HG03558 (cell line): ENCODE measurements around the gene TDRKH.
"Not testable (repeated sequence)": the region's sequence is repeated elsewhere in the genome, so short reads cannot be mapped to it uniquely, and the experiment has no call there.

Experiments
- ATAC-seq: cut with Tn5 transposase; IDR thresholded peaks from one replicate; pipeline ENCODE4 v1.9.1; 2021; ENCODE audit warnings: moderate number of reproducible peaks; ENCODE audit not compliant: unreplicated experiment; ENCODE audit errors: extremely low read depth

TDRKH gene

GRCh38 chr1:151806170-151806569 is 15.9 kb upstream of the TDRKH start:
- no peak for ATAC-seq

GRCh38 chr1:151805066-151805820 is 14.9 kb upstream of the TDRKH start, which contains the start of gene LINGO4:
Gene LINGO4 (minus strand): TSS chr1:151805419. CDS start chr1:151802704, 2,715 bp downstream.
- ATAC-seq: no peak

DNA sequence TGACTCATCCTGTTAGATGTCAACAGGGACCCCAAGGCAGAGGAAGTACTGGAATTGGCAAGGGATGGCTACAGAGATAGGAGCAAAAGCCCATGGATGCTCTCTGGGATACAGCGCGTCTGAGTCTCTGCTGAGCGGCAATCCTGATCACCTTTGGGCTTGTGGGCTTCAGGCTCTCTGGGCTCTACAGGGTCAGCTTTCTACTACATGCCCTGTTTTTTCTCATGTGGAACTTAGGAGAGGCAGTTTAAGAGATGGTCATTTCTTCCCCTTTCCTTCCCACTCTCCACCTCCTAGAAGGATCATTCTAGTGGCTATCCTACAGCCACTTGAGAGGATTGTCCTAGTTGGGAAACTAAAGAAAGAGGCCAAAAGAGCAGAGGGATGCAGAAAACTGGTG is 13.6 kb upstream of the TDRKH start:
- ATAC-seq: no peak

DNA sequence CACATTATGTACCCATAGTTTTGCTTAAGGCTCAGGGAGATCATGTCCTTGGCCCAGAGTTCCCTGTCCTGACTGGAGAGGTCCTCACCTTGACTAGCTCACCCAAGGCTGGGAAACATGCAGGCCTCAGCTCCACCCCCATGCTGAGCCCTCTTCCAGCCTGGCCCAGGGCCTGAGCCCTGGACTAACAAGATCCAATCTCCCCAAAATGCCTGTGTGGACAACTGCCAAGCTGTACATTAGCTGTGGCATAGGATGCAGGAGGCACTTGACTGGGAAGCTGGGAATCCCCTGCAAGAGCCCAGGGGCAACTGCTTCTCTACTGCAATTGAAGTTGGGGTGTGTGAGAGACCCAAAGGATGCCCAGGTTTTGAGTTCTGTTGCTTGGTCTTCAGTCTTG is 12.9 kb upstream of the TDRKH start:
- ATAC-seq: no peak

- ATAC-seq: no peak
Observed at GRCh38 chr1:151802372-151802771, 12.1 kb upstream of the TDRKH start.

- no peak for ATAC-seq
Observed at GRCh38 chr1:151801846-151802245, 11.5 kb upstream of the TDRKH start.

DNA sequence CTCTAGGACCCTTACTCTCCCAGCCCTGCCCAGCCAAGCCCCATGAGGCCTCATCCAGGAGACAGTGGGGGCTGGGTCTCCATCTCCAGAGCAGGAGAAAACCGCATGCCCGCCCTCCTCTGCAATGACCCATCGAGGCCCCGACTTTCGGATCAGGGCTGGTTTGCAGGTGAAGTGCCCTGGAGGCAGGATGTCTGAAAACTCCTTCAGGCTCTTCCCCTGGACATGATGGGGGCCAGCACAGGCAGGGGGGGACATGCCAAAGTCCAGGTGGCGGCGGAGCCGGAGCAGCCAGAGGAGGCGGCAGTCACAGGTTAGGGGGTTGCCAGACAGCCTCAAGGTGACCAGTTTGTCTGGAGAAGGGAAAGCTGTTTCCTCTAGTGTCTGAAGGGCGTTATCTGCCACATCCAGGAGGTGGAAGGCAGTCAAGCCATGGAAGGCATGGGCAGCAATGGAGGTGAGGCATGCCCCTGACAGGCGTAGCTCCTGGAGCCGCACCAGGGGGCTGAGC is 11.1 kb upstream of the TDRKH start:
- no peak for ATAC-seq

DNA sequence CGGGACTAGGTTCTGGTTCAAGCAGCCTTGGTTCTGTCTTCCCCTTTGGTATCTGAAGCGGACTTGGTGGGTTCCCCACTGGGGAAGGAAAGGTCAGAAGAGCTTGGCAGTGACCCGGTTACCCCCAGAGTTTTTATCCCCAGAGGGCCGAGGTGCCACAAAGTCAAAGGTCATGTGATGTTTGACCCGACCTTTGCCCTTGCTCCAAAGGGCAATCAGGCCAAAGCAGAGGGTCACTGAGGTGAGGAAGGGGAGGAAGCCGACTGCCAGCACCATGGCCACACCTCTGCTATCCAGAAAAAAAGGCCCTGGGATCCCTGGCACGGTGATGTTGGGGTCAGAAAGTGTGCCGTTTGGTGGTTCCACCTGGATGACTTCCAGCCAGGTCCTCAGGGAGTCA is 10.5 kb upstream of the TDRKH start:
- no peak for ATAC-seq

- ATAC-seq: no peak
Observed at GRCh38 chr1:151799179-151800022, 9.1 kb upstream of the TDRKH start.

- no peak for ATAC-seq
Observed at GRCh38 chr1:151798571-151798970, 8.3 kb upstream of the TDRKH start.

DNA sequence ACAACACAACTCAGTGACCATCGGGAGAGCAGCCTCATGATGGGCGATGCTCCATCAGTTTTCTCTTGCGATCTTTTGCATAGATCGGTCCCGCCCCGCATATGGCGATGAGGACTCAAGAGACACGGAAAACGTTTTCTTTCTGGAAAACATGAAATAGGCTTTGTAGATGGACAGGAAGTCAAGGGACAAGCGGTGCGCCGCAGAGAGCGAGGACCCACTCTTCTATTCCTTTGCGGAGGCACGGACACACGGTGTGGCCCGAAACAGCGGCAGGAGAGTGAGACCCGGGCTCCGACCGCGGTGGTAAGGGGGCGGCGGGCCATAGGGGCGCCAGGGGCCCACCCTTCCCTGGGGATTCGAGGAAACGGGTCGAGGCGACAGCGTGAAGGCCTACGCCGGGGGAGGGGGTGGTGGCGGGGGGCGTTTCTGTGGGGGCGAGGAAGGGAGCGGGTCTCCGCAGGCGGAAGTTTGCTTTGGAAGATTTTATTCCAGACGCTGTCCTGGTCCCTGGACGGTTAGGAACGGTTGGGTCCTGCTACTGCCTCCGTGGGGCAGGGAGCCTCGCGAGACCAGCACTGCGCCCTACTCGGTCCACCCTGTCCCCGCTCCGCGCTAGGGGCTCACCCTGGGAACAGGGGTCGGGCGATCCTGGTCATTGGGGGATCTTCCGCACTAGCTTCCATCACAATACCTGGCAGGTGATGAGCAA is 796 bp upstream of the TDRKH start:
- no peak for ATAC-seq

- ATAC-seq: no peak
Observed at GRCh38 chr1:151787689-151788088, 2.6 kb downstream of the TDRKH start.

DNA sequence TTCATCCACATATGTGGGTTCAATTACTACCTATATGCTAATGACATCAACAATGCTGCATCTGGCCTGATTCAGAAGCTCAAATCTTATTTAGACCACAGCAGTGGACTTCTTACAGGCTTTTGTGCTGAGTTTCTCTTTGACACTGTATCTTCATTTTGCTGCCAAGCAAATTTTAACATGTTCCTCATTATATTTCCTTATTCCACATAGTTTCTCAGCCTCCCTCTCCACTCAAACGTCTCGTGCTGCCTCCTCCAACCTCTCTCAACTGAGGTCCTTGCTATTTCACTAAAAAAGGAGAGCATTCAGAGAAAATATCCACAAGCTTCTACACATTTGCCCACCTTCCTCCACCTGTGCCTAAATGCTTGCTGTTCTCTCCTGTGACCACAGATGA is 6.5 kb downstream of the TDRKH start:
- ATAC-seq: no peak

GRCh38 chr1:151782741-151783140 is 7.6 kb downstream of the TDRKH start:
- ATAC-seq: no peak

DNA sequence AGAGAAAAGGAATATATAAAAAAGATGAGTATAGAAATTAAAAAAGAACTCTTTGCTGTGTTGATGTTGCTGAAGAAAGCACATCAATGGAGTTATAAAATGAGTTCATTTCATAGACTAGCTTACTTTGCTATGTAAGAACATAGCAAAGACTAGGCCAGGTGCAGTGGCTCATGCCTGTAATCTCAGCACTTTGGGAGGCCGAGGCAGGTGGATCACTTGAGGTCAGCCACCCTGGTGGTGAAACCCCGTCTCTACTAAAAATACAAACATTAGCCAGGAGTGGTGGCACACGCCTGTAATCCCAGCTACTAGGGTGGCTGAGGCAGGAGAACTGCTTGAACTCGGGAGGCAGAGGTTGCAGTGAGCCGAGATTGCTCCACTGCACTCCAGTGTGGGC is 8.3 kb downstream of the TDRKH start:
- ATAC-seq: not testable (repeated sequence)

DNA sequence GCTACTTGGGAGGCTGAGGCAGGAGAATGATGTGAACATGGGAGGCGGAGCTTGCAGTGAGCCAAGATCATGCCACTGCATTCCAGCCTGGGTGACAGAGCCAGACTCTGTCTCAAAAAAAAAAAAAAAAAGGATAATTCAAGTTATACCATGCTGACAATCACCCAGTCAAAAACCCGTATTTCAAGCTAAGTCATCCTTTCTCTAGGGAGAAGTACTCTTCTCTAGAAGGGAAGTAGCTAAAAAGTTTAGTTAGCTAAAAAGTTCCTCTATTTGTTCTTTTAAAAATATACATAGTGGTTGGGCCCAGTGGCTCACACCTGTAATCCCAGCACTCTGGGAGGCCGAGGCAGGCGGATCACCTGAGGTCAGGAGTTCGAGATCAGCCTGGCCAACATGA is 9.6 kb downstream of the TDRKH start:
- not testable (repeated sequence) for ATAC-seq

GRCh38 chr1:151779852-151780251 is 10.4 kb downstream of the TDRKH start:
- no peak for ATAC-seq

- no peak for ATAC-seq
Observed at GRCh38 chr1:151777317-151777716, 13.0 kb downstream of the TDRKH start.

- ATAC-seq: no peak
Observed at GRCh38 chr1:151776665-151777062, 13.6 kb downstream of the TDRKH start.

- ATAC-seq: no peak
Observed at GRCh38 chr1:151775894-151776664, 14.2 kb downstream of the TDRKH start.
